8988T (cell line): Measurements from ENCODE around the gene HNF1B.

Experiments used
- DNase-seq: peaks from one replicate; pipeline ENCODE4 v3.0.0; 2011

The HNF1B gene

DNA sequence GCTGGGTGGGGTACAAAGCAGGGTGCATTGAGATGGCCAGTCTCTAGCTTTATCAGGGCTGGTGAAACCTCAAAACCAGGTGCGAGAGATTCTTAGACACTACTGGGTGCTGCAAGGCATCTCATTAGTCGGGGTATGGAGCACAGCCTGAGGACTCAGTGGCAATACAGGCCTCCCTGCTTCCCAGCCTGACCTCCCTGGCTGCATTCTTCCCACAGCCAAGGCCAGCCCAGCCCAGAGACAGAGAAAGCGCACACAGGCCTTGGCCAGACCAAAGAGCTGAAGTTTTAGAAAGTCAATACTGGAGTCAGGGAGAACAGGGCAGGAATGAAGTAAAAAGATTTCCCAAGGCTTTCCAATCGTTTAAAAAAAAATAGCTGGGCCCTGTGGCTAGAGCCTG is 12.5 kb downstream of the HNF1B start:
- DNase-seq = no peak

DNA sequence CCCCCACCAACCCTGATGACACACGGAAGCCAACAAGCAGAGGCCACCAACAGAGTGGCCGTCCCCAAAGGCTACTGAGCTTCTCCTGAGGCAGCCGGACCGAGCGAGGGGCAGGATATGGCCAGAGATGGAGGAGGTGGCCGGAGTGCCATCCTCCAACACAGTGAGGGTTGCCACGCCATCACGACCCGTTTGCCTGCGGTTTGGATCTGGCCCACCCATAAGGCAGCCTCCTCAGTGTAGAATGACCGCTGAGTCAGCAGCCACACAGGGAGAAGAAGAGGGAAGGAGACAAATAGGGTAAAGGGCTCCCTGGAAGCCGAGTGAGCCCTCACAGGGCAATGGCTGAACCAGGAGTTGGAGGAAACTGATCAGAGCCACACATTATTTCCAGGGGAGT is 13.8 kb downstream of the HNF1B start:
- DNase-seq = no peak

DNA sequence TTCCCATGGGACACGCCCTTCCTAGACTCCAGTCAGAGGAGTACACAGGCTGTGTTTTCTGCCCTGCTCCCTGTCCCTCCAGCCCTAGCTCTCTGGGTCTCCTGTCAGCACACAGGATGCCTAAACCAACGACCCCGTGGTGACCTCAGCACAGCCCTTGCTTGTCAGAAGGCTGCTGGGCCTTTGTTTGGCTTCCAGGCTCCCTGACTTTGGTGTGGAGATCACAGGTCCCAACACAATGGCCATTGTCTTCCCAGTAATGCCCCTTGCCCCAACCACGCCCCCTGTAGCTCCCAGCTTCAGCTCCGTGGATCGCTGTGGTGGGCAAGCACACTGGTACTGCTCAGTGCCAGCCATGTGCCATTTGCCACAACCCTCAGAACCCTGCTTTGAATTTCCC is 15.0 kb downstream of the HNF1B start:
- no peak for DNase-seq

DNA sequence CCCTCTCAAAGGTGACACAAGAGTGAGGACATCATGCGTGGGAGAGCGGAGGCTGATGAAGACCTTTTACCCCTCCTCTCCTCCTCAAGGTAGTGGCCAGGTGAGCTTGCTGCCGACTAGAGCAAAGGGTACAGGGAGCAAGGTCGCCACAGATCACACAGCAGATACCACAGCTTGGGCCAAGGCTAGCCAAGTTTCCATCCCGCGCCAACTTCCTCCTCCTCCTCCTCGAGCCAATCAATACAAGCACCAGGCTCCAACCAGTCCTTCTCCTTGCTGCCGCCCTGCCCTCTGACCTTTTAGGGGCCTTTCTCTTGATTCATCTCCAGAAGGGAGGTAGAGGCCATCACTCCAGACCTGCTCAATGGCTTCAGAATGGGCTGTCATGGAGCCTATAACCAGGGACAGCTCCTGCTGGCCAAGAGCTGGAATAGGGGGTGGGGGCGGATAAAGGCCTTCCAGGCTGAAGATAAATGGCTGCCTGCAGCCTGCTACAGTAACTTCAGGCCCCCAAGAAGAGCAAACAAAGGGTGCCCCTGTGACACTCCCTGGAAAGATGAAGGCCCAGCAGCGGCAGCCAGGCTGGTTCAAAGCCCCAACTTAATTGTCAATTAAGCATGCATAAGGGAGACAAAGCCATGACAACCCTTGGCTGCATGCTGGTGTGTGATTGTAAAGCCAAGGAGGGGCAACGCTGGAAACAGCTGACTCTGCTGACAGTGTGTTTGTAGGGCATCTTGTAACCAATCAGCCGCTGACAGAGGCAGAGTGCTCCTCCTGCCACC is 17.8 kb downstream of the HNF1B start:
- DNase-seq = no peak

DNA sequence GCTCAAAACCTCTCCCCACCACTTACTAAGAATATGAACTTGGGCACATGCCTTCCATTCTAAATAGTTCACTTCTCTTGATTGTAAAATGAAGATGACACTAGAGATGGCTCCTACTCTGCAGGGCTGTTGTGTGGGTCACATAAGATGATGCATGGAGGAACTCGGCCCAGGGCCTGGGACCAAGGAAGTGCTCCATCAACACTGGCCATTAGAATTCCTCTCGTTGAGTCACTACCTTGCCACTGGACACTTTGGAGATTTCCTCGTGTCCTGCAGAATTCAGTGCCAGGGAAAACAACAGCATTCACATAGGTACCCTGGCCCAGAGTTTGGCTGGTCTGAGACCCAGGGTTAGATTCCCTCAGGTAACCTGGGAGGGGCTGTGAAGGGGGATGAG is 18.6 kb downstream of the HNF1B start:
- no peak for DNase-seq

DNA sequence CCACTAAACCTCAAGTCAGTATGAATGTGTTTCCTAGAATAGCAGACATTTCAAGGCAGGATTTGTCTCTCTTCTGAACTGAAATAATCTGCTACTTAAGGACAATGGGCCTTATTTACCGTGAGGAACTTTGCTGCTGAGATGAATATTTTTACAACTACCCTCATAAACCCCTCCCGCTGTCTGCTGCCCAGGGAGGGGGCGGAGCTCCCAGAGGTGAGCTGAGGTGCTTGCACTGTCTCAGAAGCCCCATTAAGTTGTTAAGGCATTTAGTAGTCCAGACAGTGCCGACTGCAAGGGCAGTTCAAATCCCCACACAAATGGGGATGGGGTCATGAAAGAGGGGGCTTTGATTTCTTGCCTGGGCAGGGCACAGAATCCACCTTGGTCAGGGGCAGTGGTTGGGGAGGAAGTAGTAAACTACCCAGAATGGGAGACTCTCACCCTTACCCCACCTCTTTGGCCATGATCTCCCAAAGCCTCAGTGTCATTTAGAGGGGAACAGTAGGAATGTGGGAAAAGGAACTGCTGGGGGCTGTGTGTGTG is 19.2 kb downstream of the HNF1B start:
- no peak for DNase-seq

DNA sequence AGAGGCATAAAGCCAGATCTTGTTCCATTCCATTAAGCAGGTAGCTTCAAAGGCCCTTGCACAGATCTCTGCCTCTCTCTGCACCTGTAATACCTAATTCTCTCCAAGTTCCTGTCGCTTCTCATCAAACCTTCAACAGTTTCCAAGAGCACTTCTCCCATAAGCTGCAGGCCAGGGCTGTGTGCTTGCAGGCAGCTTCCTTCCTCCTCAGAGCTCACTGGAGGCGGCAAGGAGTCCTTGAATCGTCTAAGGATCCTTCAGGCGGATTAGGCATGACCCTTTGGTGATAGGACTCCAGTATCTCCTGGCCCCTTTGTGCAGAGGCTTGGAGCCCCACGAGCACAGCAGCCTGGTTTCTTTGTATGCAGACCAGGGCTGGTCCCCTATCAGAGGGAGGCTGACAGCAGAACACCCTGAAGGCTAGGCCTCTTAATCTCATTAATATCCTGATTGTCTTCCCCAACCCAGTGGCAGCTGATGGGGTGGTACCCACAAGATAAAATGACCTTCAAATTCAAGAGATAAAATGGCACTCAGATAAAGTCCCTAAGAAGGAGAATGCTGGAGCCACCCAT is 19.8 kb downstream of the HNF1B start:
- DNase-seq = no peak

DNA sequence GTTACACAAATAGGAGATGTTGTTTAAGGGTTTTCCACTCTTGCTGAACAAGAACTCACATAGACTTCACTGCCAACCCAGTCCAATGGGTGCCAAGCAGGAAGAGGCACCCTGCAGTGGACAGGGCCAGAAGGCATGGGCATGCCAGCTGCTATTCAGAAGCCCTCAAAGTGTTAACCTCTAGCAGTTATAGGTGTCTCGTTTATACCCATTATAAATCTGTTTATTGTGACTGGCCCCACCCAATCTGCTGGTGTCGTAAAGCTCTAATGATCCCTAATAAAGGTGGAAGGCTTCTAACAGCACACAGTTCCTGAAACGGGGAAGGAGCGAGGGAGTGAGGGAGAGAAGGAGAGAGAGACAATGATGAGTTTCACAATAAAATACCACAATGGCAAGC is 23.9 kb downstream of the HNF1B start:
- no peak for DNase-seq

DNA sequence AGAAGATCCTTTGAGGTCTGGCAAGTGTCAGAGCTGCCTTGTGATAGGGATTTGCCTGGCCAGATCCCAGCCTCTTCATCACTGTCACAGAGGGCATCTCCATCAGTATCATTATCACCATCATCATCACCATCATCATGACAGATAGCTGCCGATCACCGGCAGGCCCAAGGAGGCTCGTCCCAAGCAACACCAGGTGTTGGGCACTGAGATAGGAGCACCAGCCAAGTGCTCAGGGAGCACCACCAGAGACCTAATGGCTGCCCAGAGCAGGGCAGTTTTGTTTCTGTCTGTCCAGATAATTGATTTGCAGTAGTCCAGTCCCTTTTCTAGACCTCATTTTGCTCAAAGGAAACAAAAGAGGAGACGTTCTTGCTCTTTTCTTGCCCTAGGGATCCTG is 25.0 kb downstream of the HNF1B start:
- DNase-seq = no peak

DNA sequence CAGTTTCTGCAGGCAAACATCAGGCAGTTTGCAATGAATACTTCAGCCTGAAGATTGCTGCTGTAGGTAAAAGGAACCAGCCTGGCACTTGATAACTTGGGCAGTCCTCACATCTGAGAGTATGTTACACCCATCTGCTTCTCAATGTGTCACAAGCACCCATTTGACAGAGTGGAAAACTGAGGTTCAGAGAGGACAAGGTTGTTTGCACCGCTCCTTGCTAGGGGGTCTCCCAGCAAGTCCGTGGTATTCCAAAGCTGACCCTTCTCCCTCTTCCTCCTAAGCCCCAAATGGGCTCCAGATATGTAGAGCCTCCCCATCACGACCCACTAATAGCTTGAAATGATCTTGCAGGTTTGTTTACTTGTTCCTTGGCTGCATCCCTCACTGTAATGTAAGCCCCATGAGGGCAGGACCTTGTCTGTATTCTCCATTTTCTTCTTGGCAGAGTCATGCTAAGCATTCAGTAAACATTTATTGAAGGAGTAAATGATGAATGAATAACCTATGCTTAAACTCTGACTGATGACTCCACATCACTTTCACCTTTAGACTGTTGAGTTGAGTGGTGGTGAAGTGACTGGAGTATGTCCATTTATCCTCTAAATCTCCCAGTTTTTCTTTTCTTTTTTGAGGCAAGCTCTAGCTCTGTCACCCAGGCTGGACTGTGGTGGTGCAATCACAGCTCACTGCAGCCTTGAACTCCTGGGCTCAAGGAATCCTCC is 26.4 kb downstream of the HNF1B start:
- no peak for DNase-seq

DNA sequence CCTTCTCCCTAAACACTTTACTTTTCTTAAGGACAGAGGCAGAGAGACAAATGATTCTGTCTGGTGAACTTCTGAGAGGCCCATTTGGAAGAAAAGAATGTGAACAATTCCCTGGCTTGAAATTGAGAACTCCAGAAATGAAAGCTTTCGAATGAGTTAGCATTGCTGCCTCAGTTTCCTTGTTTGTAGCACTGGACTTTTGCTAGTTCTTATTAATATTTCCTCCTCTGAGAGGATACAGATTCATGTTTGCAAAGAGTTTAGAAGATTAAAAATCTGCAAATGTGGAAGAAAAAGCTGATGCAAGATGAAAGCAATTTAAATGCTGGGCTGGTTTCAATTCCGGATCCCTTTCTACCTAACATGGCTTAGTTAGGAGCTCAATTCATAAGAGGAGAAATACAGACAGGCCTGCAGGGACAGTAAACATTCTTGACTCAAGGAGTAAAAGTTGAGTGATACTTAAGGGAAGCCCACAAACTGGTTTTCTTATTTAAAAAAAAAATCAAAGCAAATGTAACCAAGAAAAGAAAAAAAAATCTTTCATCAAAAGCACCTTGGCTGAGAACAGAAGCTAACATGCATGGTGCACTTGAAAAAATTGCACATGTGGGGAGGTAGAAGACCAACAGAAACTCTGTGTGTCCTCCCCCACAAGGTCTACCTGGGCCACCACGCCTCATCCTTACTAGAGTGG is 27.1 kb downstream of the HNF1B start:
- DNase-seq = no peak

DNA sequence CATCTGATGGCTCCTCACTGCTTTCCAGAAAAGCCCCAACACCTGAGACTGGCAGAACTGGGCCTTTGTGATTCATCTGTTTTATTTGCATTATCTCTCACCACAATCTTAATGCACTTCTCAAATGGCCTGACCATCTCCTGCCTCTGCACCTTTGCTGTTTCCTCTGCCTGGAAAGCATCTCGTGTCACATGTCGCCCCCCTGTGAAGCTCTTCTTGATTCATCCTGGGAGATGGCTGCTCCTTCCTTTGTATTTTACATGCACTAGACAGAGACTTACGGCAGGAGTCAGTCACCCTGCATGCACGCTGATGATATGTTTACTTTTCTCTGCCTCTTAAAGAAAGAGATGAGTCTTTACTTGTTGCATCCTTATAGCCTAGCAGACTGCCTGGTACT is 30.0 kb downstream of the HNF1B start:
- DNase-seq = no peak

DNA sequence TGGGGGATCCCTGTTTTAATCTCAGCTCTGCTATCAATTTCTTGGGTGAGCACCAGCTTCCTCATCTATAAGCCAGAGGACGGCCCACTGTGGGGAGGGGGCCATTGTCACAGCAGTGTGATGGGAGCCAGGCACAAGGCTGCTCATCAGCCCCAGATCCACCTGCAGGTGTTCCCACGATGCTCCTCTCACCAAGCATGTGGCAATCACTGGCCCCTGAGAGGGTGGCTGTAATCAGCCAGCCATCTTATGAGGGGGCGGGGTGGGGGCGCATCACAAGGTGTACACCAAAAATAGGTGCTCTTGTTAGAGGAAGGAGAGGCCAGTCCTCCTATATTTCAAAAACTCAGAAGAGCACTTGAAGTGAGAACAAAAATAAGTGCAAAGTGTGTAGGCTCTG is 31.2 kb downstream of the HNF1B start:
- no peak for DNase-seq

DNA sequence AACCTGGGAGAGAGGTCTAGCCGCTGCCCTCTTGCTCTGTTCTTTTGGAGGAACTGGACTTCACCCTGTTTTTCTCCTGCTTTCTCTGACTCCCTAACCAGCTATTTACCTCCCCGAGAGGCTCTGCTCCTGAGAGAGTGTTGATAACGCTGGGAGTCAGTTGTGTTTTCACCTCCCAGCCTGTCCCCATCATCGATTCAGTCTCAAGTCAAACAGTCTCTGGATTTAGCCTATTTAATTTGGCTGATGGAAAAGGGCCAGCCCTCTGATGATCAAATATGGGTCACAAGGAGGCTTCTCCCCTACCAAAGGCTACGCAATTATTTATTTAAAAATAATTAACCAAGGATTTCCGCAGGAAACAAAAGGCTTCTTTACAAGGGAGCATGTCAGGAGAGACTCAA is 31.8 kb downstream of the HNF1B start:
- no peak for DNase-seq

DNA sequence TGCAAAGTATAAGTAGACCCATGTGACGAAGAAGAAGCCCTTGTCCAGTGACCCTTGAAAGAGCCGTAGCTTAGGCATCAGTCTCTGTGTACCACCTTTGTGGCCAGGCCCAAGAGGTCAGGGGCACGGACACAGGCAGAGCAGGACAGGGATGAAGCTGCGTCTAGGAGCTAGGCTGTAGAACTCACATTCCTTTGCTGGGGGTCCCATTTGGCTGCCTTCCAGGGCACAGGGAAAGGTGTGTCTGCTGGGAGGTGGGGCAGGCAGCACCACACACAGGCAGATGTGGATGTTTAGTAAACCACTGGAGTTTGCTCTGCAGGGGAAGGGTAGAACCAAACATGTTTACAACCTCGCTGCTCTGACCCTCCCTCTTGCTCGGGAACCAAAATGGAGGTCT is 33.7 kb downstream of the HNF1B start:
- DNase-seq = no peak

DNA sequence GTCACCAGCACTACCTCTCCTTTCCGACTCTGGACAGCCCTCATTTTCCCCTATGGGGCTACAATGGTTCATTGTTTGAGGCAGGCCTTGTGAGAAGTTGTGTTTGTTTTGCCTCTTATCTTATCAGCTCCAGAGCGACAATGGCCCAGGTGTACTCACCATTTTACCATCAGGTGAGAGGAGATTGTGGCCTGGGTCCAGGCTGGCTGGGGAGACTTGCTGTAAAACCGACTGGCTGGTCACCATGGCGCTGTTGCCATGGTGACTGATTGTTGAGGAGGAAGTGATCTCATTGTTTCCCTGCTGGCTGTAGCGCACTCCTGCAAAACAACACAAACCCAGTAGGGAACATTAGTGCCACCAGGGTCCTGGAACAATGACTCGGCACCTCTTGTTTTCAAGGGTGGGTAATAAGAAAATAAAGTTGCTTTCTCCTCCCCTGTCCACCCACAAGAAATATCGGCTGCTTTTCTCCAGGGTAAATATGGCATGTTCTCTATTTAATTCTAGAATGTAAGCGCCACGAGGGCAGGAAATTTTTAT is 34.4 kb downstream of the HNF1B start:
- no peak for DNase-seq

DNA sequence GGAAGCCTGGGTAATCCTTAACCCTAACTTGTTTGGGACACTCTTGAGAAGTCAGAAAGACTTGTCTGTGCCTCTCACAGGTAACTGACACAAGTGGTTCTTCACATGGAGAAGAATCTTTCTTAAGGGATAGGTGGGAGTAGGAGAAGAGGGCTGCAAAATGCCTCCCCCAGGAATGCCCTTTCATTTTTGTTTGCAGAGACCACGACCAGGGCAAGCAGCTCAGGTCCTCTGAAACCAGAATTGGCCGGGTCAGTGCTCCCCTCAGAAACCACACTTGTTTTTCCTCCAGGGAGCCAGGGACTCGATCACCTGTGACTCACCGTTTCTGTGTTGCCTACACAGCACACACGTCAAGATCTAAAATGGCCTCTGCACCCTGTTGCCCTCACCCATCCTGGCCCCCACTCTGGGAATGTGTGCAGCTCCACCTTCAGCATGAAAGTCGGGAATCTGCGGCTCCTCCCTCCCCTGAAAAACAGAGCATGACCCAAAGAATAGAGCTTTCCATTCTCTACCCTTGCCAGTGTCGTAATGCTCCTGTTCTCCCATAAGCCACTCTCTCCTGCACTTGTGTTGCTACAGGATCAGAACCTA is 36.1 kb downstream of the HNF1B start:
- no peak for DNase-seq

DNA sequence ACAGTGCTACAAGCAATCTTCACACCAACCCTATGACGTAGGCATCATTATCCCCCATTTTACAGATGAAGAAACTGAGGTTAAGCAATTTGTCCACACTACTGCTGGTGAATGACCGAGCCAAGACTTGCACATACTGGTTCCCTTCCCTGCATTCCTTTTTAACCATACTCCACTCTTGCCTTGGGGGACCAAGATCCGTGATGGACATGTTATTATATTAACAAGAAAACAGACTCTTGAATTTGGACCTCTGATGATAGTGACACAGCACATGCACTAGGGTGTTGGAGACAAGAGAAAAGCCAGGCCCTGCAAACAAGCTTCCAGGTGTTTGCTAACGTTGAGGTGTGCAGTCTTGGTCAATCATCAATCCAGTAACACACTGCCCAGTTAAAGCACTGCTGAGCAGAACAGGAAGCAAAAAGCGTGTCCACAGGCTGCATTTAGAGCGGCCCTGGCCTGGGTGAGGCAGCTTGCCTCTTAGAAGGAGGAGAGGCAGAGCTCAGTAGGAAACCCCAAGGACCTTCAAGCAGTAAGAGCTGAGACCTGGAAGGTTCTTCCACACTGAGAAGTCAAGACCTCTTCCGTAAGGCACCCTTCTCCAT is 36.7 kb downstream of the HNF1B start:
- DNase-seq = no peak

DNA sequence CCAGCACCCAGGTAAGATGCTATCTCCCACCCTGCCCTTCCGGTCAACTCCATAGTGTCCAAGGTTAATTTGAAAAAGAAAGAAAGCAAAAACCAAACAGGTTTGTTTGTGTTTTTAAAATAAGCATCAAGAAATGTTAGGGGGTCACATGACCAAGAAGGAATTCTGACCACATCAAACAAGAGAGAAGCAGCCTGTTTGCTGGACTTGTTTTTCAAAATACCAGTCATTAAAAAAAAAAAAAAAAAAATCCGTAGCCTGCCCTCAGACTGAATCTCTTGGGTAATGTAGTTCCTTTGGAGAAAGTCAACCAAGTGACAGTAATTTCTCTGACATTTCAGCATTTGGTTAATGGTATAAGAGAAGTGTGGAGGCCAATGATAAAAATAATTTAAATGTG is 38.4 kb downstream of the HNF1B start:
- no peak for DNase-seq

DNA sequence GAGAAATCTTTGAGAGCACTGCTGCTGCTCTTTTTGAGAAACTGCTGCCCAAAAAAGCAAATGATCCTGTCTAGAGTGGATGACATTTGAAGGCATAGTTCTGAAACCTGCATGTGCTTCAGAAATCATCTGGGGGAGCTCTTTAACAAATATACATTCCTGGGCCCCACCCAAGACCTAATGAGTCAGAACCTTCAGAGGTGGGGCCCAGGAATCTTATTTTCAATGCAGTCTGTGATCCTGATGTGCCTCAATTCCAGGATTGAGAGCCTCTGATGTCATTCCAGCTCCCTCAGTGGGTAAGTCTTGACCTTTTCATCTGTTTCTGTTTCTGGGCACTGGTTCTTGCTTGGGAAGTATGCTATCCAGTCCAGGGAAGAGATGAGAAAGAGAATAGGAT is 42.3 kb downstream of the HNF1B start:
- peak; percentile 23 for DNase-seq

DNA sequence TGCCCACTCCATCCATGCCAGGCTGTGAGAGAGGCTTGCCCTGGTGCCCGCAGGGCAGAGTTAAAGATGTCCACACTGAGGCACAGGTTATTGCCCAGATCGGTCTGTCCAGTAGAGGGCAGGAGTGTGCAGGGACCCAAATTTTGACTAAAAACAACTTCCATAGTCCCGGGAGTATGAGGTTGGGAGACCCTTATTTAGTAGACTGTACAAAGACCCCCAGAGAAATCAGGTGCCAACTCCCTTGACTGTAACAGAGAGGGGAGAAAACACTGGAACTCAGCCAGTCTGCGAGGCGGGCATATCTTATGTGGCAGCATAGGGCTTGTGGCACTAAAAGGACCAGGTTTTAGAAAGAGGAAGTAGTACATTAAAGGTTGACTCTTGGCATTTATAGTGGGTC is 43.4 kb downstream of the HNF1B start:
- peak; percentile 35 for DNase-seq

DNA sequence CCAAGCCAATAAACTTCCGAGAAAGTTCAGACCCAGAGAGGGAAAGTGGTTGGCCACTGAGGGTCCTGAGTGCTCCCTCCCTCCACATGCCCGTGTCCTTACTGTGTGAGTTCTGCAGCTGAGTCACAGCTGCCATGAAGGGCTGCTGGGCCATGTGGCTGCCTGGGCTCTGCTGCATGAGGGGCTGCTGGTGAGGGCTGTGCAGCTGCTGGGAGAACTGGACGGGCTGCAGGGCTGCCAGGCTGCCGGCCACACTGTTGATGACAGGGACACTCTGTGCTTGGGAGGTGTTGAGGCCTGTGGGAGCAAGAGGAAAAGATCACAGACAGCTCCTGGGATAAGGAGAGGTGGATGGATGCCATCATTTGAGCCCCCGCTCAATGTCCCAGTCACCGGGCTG is 44.0 kb downstream of the HNF1B start:
- no peak for DNase-seq
